Liver (tissue), 9 donors: Measurements from ENCODE around the gene OR7G2. TPM values are rescaled to one million over a fixed set of nuclear protein-coding genes. Genes with fewer than 3 reads are reported as not detected.

Source experiments
- DNase-seq: peaks from one replicate; pipeline ENCODE4 v3.0.0-alpha.2; 2017; ENCODE audit warnings: low spot score
- H3K27ac ChIP-seq, 2 donors: one replicate each; pipeline ENCODE4 v1.7.0; 2013; ENCODE audit warnings: inconsistent platforms in 2 of 2, low read length in 2 of 2, control low read depth in 1 of 2, low read depth in 1 of 2, mild to moderate bottlenecking in 1 of 2
- H3K27me3 ChIP-seq, 4 donors: one replicate each; pipeline versions ENCODE4 v1.6.1 to v1.7.0; 2013; ENCODE audit warnings: low read length in 3 of 4, inconsistent platforms in 1 of 4, mild to moderate bottlenecking in 1 of 4, moderate library complexity in 1 of 4; ENCODE audit not compliant: control insufficient read depth in 4 of 4, insufficient read depth in 4 of 4
- H3K36me3 ChIP-seq, 4 donors: one replicate each; pipeline versions ENCODE4 v1.6.1 to v1.7.0; 2013; ENCODE audit warnings: low read length in 3 of 4, mild to moderate bottlenecking in 3 of 4, low read depth in 1 of 4, moderate library complexity in 1 of 4; ENCODE audit not compliant: control insufficient read depth in 4 of 4, insufficient read depth in 3 of 4
- H3K4me1 ChIP-seq, 4 donors: one replicate each; pipeline versions ENCODE4 v1.6.1 to v1.7.0; 2013; ENCODE audit warnings: low read length in 3 of 4, mild to moderate bottlenecking in 3 of 4, moderate library complexity in 1 of 4; ENCODE audit not compliant: control insufficient read depth in 4 of 4, insufficient read depth in 4 of 4
- H3K4me3 ChIP-seq, 3 donors: one replicate each; pipeline versions ENCODE4 v1.6.1 to v1.7.0; 2013; ENCODE audit warnings: low read length in 3 of 3, control low read depth in 1 of 3, low read depth in 1 of 3, mild to moderate bottlenecking in 1 of 3
- H3K9ac ChIP-seq, 2 donors: one replicate each; pipeline ENCODE4 v1.7.0; 2013; ENCODE audit warnings: low read length in 2 of 2, mild to moderate bottlenecking in 2 of 2, moderate library complexity in 2 of 2, control low read depth in 1 of 2, low read depth in 1 of 2
- H3K9me3 ChIP-seq, 4 donors: one replicate each; pipeline versions ENCODE4 v1.6.1 to v1.7.0; 2013; ENCODE audit warnings: low read length in 3 of 4; ENCODE audit not compliant: control insufficient read depth in 4 of 4
- ATF3 ChIP-seq: IDR thresholded peaks from 2 replicates; pipeline ENCODE4 v1.6.1; 2016; ENCODE audit warnings: antibody characterized with exemption
- EGR1 ChIP-seq, 2 donors: IDR thresholded peaks; 2 replicates each; pipeline ENCODE4 v1.6.1; 2016 to 2018; ENCODE audit warnings: antibody characterized with exemption in 2 of 2, low read depth in 2 of 2
- FOXA1 ChIP-seq: IDR thresholded peaks from 2 replicates; pipeline ENCODE4 v1.6.1; 2016; ENCODE audit warnings: antibody characterized with exemption
- FOXA2 ChIP-seq: IDR thresholded peaks from 2 replicates; pipeline ENCODE4 v1.6.1; 2016; ENCODE audit warnings: antibody characterized with exemption
- GABPA ChIP-seq, 2 donors: IDR thresholded peaks in 1 of 2; conservative IDR thresholded peaks in 1 of 2; 2 replicates each; pipeline ENCODE4 v1.6.1; 2016; ENCODE audit warnings: antibody characterized with exemption in 2 of 2, mild to moderate bottlenecking in 1 of 2, moderate library complexity in 1 of 2
- HNF4A ChIP-seq, 2 donors: conservative IDR thresholded peaks; 2 replicates each; pipeline ENCODE4 v1.6.1; 2016; ENCODE audit warnings: antibody characterized with exemption in 2 of 2, mild to moderate bottlenecking in 2 of 2
- HNF4G ChIP-seq: IDR thresholded peaks from 2 replicates; pipeline ENCODE4 v1.6.1; 2016; ENCODE audit warnings: antibody characterized with exemption
- JUND ChIP-seq, 2 donors: IDR thresholded peaks; 2 replicates each; pipeline ENCODE4 v1.6.1; 2016; ENCODE audit warnings: antibody characterized with exemption in 2 of 2
- MAX ChIP-seq: IDR thresholded peaks from 2 replicates; pipeline ENCODE4 v1.6.1; 2016; ENCODE audit warnings: antibody characterized with exemption
- NR2F2 ChIP-seq: IDR thresholded peaks from 2 replicates; pipeline ENCODE4 v1.6.1; 2016; ENCODE audit warnings: antibody characterized with exemption
- RAD21 ChIP-seq, 2 donors: IDR thresholded peaks; 2 replicates each; pipeline ENCODE4 v1.6.1; 2016; ENCODE audit warnings: antibody characterized with exemption in 2 of 2, mild to moderate bottlenecking in 2 of 2
- REST ChIP-seq: IDR thresholded peaks from 2 replicates; pipeline ENCODE4 v1.6.1; 2016; ENCODE audit warnings: antibody characterized with exemption, mild to moderate bottlenecking
- RXRA ChIP-seq, 2 donors: IDR thresholded peaks; 2 replicates each; pipeline ENCODE4 v1.6.1; 2017 to 2018; ENCODE audit warnings: antibody characterized with exemption in 2 of 2, mild to moderate bottlenecking in 1 of 2
- SP1 ChIP-seq: IDR thresholded peaks from 2 replicates; pipeline ENCODE4 v1.6.1; 2018; ENCODE audit warnings: antibody characterized with exemption, mild to moderate bottlenecking
- TAF1 ChIP-seq: conservative IDR thresholded peaks from 2 replicates; pipeline ENCODE4 v1.6.1; 2016; ENCODE audit warnings: antibody characterized with exemption, mild to moderate bottlenecking
- YY1 ChIP-seq: IDR thresholded peaks from 2 replicates; pipeline ENCODE4 v1.6.1; 2016; ENCODE audit warnings: antibody characterized with exemption, mild to moderate bottlenecking
- ZBTB33 ChIP-seq: IDR thresholded peaks from 2 replicates; pipeline ENCODE4 v1.6.1; 2016; ENCODE audit warnings: antibody characterized with exemption
- WGBS: extraction: QIAGEN DNeasy Blood & Tissue Kit; methylation state at CpG from one replicate; pipeline ENCODE4 v1.1.7; 2013; 5-methylcytosine and 5-hydroxymethylcytosine counted together
- polyA plus RNA-seq, 2 donors: library from polyadenylated mRNA; stranded (reverse) in 1 of 2; unstranded in 1 of 2; fragments of 200-250 nt in 1 of 2; fragments of >200 nt in 1 of 2; fragmentation: Nextera tagmentation in 1 of 2; extraction: Ambion mirVana in 1 of 2; gene quantifications; one replicate each; pipeline versions ENCODE4 v1.2.1 to v1.2.3, GENCODE V29; 2013 to 2015
- total RNA-seq, 2 donors: library from RNA; depleted of rRNA; stranded (reverse); fragments of >200 nt; gene quantifications; one replicate each; pipeline ENCODE4 v1.2.3, GENCODE V29; 2014
- TF ChIP-seq, protein P1 (sequence below): fragments of 150-350 bp; IDR thresholded peaks from 2 replicates; pipeline ENCODE4 v1.5.1; 2017; ENCODE audit warnings: improper control_type of control experiment, low read depth, low read length; ENCODE audit not compliant: missing input control
- donor health status: healthy.
- donor health status: healthy.
- donor health status: healthy.
- donor health status: healthy.
- donor health status: healthy.

OR7G2 gene
- total and polyA plus RNA-seq, 4 donors = not detected

GRCh38 chr19:9151367-9151766, 44.1 kb upstream of the OR7G2 start:
- Histone ChIP-seq H3K36me3 (peaks cover 2 to 25% (median 18%) of the 10 kb centered on the region in 4 donors), H3K27me3 (no peaks in the 10 kb centered on the region), H3K27ac (no peak overlapping the region), H3K4me3 (no peak overlapping the region), H3K9ac (no peak overlapping the region), H3K4me1 (no peaks in the 10 kb centered on the region), H3K9me3 (peaks cover 9 to 18% (median 16%) of the 10 kb centered on the region in 4 donors)
- 93% methylated on average over 5 of the region's 5 CpGs for WGBS
- no peak for DNase-seq
- TF ChIP-seq EGR1 (IDR thresholded peaks at IDR 0.05; ENCODE audit: low read depth in 2 of 2) = no peak
- no peak for TF ChIP-seq ZBTB33
- TF ChIP-seq REST = no peak
- TF ChIP-seq FOXA2 = no peak
- TF ChIP-seq ATF3 = no peak
- no peak for TF ChIP-seq HNF4G
- TF ChIP-seq YY1 = no peak
- TF ChIP-seq, protein P1, sequence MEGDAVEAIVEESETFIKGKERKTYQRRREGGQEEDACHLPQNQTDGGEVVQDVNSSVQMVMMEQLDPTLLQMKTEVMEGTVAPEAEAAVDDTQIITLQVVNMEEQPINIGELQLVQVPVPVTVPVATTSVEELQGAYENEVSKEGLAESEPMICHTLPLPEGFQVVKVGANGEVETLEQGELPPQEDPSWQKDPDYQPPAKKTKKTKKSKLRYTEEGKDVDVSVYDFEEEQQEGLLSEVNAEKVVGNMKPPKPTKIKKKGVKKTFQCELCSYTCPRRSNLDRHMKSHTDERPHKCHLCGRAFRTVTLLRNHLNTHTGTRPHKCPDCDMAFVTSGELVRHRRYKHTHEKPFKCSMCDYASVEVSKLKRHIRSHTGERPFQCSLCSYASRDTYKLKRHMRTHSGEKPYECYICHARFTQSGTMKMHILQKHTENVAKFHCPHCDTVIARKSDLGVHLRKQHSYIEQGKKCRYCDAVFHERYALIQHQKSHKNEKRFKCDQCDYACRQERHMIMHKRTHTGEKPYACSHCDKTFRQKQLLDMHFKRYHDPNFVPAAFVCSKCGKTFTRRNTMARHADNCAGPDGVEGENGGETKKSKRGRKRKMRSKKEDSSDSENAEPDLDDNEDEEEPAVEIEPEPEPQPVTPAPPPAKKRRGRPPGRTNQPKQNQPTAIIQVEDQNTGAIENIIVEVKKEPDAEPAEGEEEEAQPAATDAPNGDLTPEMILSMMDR = no peak
- no peak for TF ChIP-seq HNF4A (conservative IDR thresholded peaks at IDR 0.05)
- no peak for TF ChIP-seq RAD21 (IDR thresholded peaks at IDR 0.05)
- no peak for TF ChIP-seq RXRA (IDR thresholded peaks at IDR 0.05)
- TF ChIP-seq MAX = no peak
- no peak for TF ChIP-seq NR2F2
- no peak for TF ChIP-seq TAF1
- TF ChIP-seq SP1 = no peak
- no peak for TF ChIP-seq GABPA (IDR thresholded peaks at IDR 0.05 in 1 of 2, conservative IDR thresholded peaks at IDR 0.05 in 1 of 2)
- TF ChIP-seq FOXA1 = no peak
- TF ChIP-seq JUND (IDR thresholded peaks at IDR 0.05) = no peak
